ENCODE measurements around the gene DHODH.

- no peak for TF ChIP-seq POLR2AphosphoS5 (IDR thresholded peaks at IDR 0.05; ENCODE audit: low read depth, low read length)
- TF ChIP-seq FOXP2 (optimal IDR thresholded peaks at IDR 0.05; ENCODE audit: borderline replicate concordance, extremely low read depth, extremely low read length, insufficient read depth), result no peak
- no peak for TF ChIP-seq REST (IDR thresholded peaks at IDR 0.05; ENCODE audit: insufficient read depth in 1 of 2, low read depth in 2 of 2, low read length in 2 of 2)
These were observed 34.3 kb upstream of the DHODH start for GRCh38 chr16:71974068-71974818.
